MCF 10A (cell line): ENCODE results near the gene IZUMO1. TPM values are rescaled to one million over a fixed set of nuclear protein-coding genes. Genes with fewer than 3 reads are reported as not detected.

Experiments
- BruUV-seq: library from RNA; stranded (reverse); fragments of 400-500 nt; replicated peaks from 2 replicates; lab custom pipeline; 2021; lab: Mats Ljungman, UMichigan
- CTCF ChIA-PET: fragments of 300-600 bp; sonication (Branson Sonifier 250); formaldehyde crosslinking; extraction: SDS; loops from one replicate; lab custom pipeline; 2021; ENCODE audit warnings: antibody characterized with exemption, inconsistent platforms; lab: Yijun Ruan, JAX
- POLR2A ChIA-PET: fragments of 300-600, 350-650 bp; sonication (Branson Sonifier 250); formaldehyde crosslinking; extraction: SDS; loops from one replicate; lab custom pipeline; 2020; ENCODE audit warnings: antibody characterized with exemption, inconsistent platforms; lab: Yijun Ruan, JAX
- DNase-seq: peaks from one replicate; pipeline ENCODE4 v3.0.0-alpha.2; 2018; ENCODE audit not compliant: unreplicated experiment
- H3K27ac Mint-ChIP-seq: one replicate; pipeline ENCODE4 v1.8.0; 2022; ENCODE audit warnings: mild to moderate bottlenecking, low read depth, mixed read lengths; ENCODE audit not compliant: unreplicated experiment
- H3K27me3 Mint-ChIP-seq: one replicate; pipeline ENCODE4 v1.8.0; 2022; ENCODE audit warnings: mixed read lengths; ENCODE audit not compliant: insufficient read depth, unreplicated experiment
- H3K36me3 Mint-ChIP-seq: one replicate; pipeline ENCODE4 v1.8.0; 2022; ENCODE audit warnings: mild to moderate bottlenecking, moderate library complexity, mixed read lengths; ENCODE audit not compliant: insufficient read depth, unreplicated experiment
- H3K4me1 Mint-ChIP-seq: one replicate; pipeline ENCODE4 v1.8.0; 2022; ENCODE audit warnings: mixed read lengths; ENCODE audit not compliant: insufficient read depth, unreplicated experiment
- H3K4me3 Mint-ChIP-seq: one replicate; pipeline ENCODE4 v1.8.0; 2022; ENCODE audit warnings: mild to moderate bottlenecking, moderate library complexity, mixed read lengths; ENCODE audit not compliant: unreplicated experiment
- H3K9me3 Mint-ChIP-seq: one replicate; pipeline ENCODE4 v1.8.0; 2022; ENCODE audit warnings: mixed read lengths; ENCODE audit not compliant: unreplicated experiment
- intact Hi-C: fragments of 100-400 bp; cut with micrococcal nuclease; formaldehyde crosslinking; loops from 2 replicates; pipeline ENCODE4 v1.14.1; 2022
- total RNA-seq: library from RNA; stranded (reverse); gene quantifications from 2 replicates; pipeline ENCODE4 v1.2.3, GENCODE V29; 2022
- TF ChIP-seq, protein P1 (sequence below): fragments of 200-600 bp; IDR thresholded peaks from one replicate; pipeline ENCODE4 v1.8.0; 2022; ENCODE audit warnings: antibody characterized with exemption, mild to moderate bottlenecking; ENCODE audit not compliant: unreplicated experiment

Gene IZUMO1
- total RNA-seq, 1 experiment from 2014 or later = 4.2 TPM

DNA sequence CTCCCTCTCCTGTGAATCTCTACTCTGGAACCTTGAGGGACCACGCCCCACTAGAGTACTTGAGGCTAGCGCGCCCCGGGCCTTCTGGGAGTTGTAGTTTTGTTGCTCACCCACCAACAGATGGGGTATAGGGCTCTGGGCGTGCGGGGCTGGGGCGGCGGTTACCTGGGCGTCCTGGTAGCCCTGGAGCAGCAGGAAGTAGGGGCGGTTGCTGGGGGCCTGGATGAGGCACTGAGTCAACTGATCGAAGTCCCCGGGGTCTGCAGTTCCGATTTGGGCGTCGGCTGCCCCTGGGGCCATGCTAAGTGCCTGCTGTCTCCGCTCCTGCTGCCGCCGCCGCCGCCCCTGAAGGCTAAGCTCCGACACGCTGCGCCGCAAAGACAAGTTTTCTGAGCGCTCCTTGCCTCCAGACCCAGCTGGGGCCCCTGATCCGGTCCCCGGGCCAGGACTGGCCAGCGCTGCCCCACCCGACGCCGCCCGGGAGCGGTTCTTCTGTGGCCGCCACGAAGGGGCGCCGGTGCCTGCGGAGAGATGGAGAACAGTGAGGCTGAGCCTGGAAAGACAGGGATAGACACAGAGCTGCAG is 11.6 kb downstream of the IZUMO1 start:
- Mint-ChIP-seq H3K9me3 (no peaks in the 10 kb centered on the region), H3K4me3 (no peak overlapping the region), H3K27ac (no peak overlapping the region), H3K27me3 (peaks cover 19% of the 10 kb centered on the region), H3K36me3 (no peaks in the 10 kb centered on the region), H3K4me1 (peaks cover 4% of the 10 kb centered on the region)
- DNase-seq = no peak
- ChIA-PET CTCF (no interaction called here), POLR2A (no interaction called here)
- TF ChIP-seq, protein P1, sequence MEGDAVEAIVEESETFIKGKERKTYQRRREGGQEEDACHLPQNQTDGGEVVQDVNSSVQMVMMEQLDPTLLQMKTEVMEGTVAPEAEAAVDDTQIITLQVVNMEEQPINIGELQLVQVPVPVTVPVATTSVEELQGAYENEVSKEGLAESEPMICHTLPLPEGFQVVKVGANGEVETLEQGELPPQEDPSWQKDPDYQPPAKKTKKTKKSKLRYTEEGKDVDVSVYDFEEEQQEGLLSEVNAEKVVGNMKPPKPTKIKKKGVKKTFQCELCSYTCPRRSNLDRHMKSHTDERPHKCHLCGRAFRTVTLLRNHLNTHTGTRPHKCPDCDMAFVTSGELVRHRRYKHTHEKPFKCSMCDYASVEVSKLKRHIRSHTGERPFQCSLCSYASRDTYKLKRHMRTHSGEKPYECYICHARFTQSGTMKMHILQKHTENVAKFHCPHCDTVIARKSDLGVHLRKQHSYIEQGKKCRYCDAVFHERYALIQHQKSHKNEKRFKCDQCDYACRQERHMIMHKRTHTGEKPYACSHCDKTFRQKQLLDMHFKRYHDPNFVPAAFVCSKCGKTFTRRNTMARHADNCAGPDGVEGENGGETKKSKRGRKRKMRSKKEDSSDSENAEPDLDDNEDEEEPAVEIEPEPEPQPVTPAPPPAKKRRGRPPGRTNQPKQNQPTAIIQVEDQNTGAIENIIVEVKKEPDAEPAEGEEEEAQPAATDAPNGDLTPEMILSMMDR = no peak
- BruUV-seq = no TSS peak
- intact Hi-C loops = no loop called here

DNA sequence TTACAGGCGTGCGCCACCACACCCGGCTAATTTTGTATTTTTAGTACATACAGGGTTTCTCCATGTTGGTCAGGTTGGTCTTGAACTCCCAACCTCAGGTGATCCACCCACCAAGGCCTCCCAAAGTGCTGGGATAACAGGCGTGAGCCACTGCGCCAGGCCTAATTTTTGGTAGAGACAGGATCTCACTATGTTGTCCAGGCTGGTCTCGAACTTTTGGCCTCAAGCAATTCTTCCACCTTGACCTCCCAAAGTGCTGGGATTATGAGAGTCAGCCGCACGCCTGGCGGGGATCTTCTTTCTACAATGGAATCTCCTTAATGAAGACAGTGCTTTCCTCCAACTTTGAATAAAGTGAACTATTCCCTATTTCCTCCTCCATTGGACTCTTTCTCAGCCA is 12.1 kb downstream of the IZUMO1 start:
- no peaks in the 10 kb centered on the region for H3K36me3 Mint-ChIP-seq
- H3K27me3 Mint-ChIP-seq = peaks cover 19% of the 10 kb centered on the region
- TF ChIP-seq, protein P1 = no peak
- ChIA-PET POLR2A (no interaction called here), CTCF (no interaction called here)
- intact Hi-C loops = no loop called here
- no peak overlapping the region for H3K27ac Mint-ChIP-seq
- H3K9me3 Mint-ChIP-seq = no peaks in the 10 kb centered on the region
- DNase-seq = no peak
- peaks cover 4% of the 10 kb centered on the region for H3K4me1 Mint-ChIP-seq
- no peak overlapping the region for H3K4me3 Mint-ChIP-seq
- no TSS peak for BruUV-seq

DNA sequence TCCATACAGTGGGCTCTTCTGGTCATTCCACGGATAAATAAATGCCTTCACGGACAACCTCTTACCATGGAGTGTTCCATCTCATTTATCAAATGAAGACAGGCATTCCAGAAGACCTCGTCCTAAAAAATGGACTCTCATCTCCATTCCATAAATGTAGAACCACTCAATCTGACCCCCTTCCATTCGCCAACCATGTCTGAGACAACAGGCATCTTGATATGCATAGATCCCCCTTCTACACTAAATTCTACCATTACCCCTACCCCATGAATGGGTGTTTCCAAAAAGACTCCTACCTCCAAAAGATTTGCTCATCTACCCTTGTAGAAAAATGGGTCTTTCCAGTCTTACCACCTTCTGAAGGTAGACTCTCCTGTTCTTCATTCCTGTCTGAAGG is 15.3 kb downstream of the IZUMO1 start:
- no peaks in the 10 kb centered on the region for H3K4me1 Mint-ChIP-seq
- BruUV-seq = no TSS peak
- TF ChIP-seq, protein P1 = no peak
- ChIA-PET POLR2A (no interaction called here), CTCF (no interaction called here)
- H3K27me3 Mint-ChIP-seq = peaks cover 19% of the 10 kb centered on the region
- H3K4me3 Mint-ChIP-seq = no peak overlapping the region
- H3K9me3 Mint-ChIP-seq = no peaks in the 10 kb centered on the region
- DNase-seq = no peak
- intact Hi-C loops = no loop called here
- H3K36me3 Mint-ChIP-seq = no peaks in the 10 kb centered on the region
- H3K27ac Mint-ChIP-seq = no peak overlapping the region

DNA sequence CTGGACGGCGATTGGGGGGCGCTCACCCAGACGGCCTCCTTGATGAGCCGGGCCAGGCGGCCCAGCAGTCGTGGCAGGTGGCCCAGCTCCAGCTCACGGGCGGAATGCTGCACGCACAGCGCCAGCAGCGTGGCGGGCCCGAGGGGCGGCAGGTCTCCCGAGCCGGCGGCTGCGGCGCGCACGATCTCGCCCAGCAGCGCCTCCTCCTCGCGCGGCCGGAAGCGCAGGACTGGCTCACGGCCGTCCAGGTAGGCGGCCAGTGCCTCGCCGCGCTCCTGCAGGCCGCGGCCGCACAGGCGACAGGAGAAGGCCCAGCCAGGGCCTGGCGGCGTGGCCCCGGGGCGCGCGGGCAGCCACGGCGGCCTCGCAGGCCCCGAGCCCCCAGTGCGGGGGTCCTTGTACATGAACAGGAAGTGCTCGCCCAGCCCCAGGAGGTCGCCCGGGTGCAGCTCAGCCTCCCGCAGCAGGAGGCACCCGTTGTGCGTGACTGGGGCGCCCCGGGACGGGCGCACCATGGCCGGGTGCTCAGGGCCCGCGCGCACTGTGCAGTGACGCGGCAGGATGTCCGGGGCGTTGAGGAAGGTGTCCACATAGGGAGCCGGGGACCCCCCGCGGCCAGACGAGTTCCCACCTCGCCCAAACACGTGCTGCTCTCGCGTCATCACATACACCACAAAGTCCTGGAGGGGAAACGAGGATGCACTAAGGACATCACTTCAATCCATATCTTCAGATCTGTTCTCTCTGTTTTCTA is 17.6 kb downstream of the IZUMO1 start:
- ChIA-PET POLR2A (interaction anchor here (1.1 kb wide), 1 partner anchor 17 kb away, joined by 4 read pairs; no protein-coding TSS in a partner anchor), CTCF (interaction anchor here (0.9 kb wide), 1 partner anchor 59 kb away, joined by 3 read pairs; no protein-coding TSS in a partner anchor)
- Mint-ChIP-seq H3K27me3 (peaks cover 19% of the 10 kb centered on the region), H3K4me1 (peaks cover 8% of the 10 kb centered on the region), H3K4me3 (no peak overlapping the region), H3K36me3 (no peaks in the 10 kb centered on the region), H3K9me3 (peaks cover 8% of the 10 kb centered on the region), H3K27ac (no peak overlapping the region)
- intact Hi-C loops = no loop called here
- TF ChIP-seq, protein P1 = no peak
- no TSS peak for BruUV-seq
- no peak for DNase-seq
